ENCODE measurements around the gene COL9A3.

Gene COL9A3

GRCh38 chr20:62885896-62886708 lies 69.3 kb downstream of the COL9A3 start:
- DNase-seq, result no peak

- no peak for DNase-seq
These were observed 69.8 kb downstream of the COL9A3 start for GRCh38 chr20:62886709-62887058.

GRCh38 chr20:62887152-62887859 lies 70.5 kb downstream of the COL9A3 start:
- DNase-seq, result no peak

GRCh38 chr20:62887860-62888239 lies 71.0 kb downstream of the COL9A3 start:
- no peak for DNase-seq

- no peak for DNase-seq
These were observed 71.6 kb downstream of the COL9A3 start for GRCh38 chr20:62888406-62888805.

GRCh38 chr20:62888910-62889309 lies 72.1 kb downstream of the COL9A3 start:
- no peak for DNase-seq

GRCh38 chr20:62889411-62889810 lies 72.6 kb downstream of the COL9A3 start:
- DNase-seq, result no peak

GRCh38 chr20:62889871-62890270 lies 73.0 kb downstream of the COL9A3 start:
- no peak for DNase-seq

- DNase-seq, result no peak
These were observed 73.6 kb downstream of the COL9A3 start for GRCh38 chr20:62890444-62890843.

All from NCI-H187 treated with DMSO at 0.1 percent for 48 hours (cell line).